SK-N-MC (cell line): ENCODE measurements around the gene C12orf54.

Source experiments
- EZH2 ChIP-seq: fragments of 200-600 bp; sonication (generic); IDR thresholded peaks from one replicate; pipeline ENCODE4 v1.6.1; 2017; ENCODE audit warnings: antibody characterized with exemption
- FOXP2 ChIP-seq: optimal IDR thresholded peaks from 2 replicates; pipeline ENCODE3; 2011; ENCODE audit warnings: mild to moderate bottlenecking, moderate library complexity; ENCODE audit not compliant: insufficient read depth; ENCODE audit errors: extremely low read length, control extremely low read depth

- no peak for TF ChIP-seq EZH2
- no peak for TF ChIP-seq FOXP2
Measured at GRCh38 chr12:48510111-48510510, 27.8 kb downstream of the C12orf54 start.
